Fibroblast of villous mesenchyme (primary cell): ENCODE measurements around the gene SLC13A4. TPM values are rescaled to one million over a fixed set of nuclear protein-coding genes. Genes with fewer than 3 reads are reported as not detected.

ENCODE experiments used
- DNase-seq: peaks from one replicate; pipeline ENCODE4 v3.0.0-alpha.2; 2010; ENCODE audit warnings: low read depth
- H3K4me3 ChIP-seq: 2 replicates; pipeline ENCODE4 v1.5.1; 2011; ENCODE audit warnings: low read depth, mild to moderate bottlenecking, low read length
- total RNA-seq: library from RNA; depleted of rRNA; stranded (reverse); fragments of >200 nt; gene quantifications from 2 replicates; pipeline ENCODE4 v1.2.3, GENCODE V29; 2012
- TF ChIP-seq, protein P1 (sequence below): IDR thresholded peaks from 2 replicates; pipeline ENCODE4 v1.5.1; 2012; ENCODE audit warnings: low read depth, mild to moderate bottlenecking, low read length; ENCODE audit not compliant: insufficient read depth

Gene SLC13A4
- total RNA-seq, 1 donor: not detected

DNA sequence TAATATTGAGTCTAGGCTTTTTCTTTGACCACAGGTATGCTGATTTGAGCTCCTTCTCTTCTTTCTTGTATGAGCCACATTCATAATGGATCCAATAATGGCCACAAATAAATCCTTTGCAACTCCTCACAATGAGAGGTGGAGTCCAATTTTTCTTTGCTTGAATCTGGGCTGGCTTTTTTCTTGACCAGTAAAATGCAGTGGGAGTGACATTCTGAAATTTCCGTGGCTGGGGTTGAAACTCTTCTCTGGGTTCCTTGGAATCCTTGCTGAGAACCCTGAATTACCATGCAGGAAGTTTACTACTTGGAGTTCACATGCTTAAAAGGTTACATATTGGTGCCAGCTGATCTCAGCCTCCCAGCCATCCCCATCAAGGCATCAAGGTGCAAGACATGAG lies 43.1 kb upstream of the SLC13A4 start:
- TF ChIP-seq, protein P1, sequence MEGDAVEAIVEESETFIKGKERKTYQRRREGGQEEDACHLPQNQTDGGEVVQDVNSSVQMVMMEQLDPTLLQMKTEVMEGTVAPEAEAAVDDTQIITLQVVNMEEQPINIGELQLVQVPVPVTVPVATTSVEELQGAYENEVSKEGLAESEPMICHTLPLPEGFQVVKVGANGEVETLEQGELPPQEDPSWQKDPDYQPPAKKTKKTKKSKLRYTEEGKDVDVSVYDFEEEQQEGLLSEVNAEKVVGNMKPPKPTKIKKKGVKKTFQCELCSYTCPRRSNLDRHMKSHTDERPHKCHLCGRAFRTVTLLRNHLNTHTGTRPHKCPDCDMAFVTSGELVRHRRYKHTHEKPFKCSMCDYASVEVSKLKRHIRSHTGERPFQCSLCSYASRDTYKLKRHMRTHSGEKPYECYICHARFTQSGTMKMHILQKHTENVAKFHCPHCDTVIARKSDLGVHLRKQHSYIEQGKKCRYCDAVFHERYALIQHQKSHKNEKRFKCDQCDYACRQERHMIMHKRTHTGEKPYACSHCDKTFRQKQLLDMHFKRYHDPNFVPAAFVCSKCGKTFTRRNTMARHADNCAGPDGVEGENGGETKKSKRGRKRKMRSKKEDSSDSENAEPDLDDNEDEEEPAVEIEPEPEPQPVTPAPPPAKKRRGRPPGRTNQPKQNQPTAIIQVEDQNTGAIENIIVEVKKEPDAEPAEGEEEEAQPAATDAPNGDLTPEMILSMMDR: no peak
- H3K4me3 ChIP-seq: no peak overlapping the region
- no peak for DNase-seq

DNA sequence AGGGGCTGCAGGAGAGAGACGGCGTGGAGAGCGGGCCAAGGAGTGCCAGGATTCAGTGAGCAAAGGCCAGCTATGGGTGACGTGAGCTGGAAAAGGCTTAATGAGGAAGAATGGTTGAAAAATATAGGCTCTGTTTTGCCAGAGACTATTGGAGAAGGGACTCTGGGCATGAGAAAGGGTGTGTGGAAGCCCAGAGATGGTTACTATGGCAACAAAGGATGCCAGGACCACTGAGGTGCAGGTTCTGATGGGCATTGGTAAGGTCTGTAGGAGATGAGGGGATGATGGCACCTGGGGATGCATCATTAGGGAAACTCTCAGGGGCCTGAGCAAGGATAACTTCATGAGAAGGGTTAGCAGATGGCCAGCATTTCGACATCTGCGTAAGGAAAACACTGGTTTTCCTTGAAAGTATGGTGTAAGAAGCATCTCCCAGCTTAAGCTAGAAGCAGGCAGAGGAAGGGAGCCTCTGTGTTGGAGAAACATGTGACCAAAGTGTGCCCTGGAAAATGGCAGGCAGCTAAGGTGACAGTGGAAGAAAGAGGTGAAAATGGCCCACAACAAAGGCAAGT lies 42.2 kb upstream of the SLC13A4 start:
- H3K4me3 ChIP-seq: no peak overlapping the region
- TF ChIP-seq, protein P1: no peak
- peak; percentile 76 for DNase-seq

DNA sequence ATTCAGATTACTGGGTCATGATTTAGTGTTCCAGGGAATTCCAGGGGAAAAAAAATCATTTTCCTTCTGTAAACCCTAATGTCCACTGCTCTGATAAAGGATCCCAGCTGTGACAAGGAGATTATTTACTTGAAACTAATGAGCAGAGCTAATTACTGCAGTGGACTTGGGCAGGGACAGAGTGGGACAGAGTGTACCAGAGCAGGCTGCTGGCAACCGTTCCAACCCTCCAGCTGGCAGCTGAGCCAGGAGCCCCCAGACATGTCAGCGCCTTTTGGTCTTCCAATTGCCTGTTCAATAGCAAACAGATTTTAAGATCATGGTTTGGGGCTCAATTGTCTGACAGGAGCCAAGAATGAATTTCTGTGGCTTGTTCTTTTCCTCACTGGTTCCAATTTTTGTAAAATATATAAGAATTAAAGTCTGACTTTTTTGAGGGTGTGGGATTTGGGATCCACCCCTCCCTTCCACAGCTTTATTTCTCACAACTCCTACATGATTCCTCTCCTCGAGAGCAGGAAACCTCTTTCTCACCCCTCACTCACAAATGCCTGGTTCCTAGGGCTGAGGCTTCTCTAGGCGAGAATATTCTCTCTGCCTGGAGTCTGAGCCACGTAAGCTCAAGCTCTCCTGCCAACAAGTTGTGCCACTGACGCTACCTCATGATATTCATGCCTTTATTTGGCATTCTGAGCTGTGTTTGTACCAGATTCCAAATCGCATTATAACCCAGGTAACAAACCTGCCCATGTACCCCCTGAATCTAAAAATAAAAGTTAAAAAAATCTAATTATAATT lies 41.2 kb upstream of the SLC13A4 start:
- no peak for DNase-seq
- TF ChIP-seq, protein P1: no peak
- no peak overlapping the region for H3K4me3 ChIP-seq

DNA sequence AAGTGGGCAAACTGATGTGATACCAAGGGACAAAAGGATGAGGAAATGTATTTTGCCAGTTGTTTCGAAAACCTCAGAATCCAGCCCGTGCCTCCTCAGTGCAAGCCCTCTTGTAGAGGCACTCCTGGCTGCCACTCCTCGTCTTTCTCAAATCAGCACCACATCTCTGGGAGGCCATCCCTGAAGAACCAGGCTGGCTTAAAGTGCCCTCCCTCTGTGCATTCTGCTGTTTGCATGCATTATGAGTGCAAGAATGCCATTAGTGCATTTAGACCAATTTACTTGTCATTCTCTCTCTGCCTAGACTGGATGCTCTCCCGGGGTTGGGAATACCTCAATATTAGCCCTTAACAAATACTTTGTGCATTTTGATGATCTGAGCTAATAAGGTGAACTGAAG lies 40.5 kb upstream of the SLC13A4 start:
- DNase-seq: no peak
- TF ChIP-seq, protein P1: no peak
- no peak overlapping the region for H3K4me3 ChIP-seq

DNA sequence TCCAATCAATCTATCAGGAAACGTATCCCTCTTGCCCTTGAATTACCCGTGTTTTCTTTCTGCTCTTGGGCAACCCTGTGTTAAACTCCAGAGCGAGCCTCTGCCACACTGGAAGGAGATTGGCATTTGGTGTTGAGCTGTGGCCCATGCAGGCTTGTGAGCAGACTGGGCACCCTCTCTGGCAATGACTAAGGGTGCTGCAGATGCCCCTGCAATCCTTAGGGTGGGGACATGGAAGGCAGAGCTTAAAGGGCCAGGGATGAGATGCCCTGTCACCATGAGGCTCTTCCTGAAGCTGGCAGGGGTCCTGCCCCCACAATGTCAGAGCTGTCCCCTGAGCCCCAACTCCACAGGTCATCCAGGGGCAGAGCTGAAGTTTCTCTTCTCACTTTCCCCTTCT lies 40.1 kb upstream of the SLC13A4 start:
- DNase-seq: no peak
- no peak overlapping the region for H3K4me3 ChIP-seq
- TF ChIP-seq, protein P1: no peak

DNA sequence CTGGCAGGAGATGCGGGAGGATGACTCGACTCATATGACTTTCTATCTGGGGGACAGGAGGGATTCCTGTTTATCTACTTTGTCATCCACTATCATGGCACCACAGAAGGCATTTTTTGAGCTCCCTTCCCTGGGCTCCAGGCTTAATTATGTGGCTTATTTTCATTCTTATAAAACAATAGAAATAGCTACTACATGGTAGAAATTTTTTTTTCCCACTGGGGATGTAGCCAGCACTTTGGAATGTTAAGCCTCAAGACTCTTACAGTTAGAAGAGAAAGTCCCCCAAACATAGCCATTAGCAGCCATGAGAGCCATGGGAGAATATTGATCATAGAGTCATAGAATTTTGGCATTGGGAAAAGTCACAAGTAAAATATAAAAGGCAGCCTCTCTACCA lies 35.3 kb upstream of the SLC13A4 start:
- TF ChIP-seq, protein P1: no peak
- H3K4me3 ChIP-seq: no peak overlapping the region
- DNase-seq: no peak
